Chondrocyte (in vitro differentiated cells): ENCODE measurements around the gene RREB1. TPM values are rescaled to one million over a fixed set of nuclear protein-coding genes. Genes with fewer than 3 reads are reported as not detected.

ENCODE experiments used
- DNase-seq: peaks from one replicate; pipeline ENCODE4 v3.0.0; 2021; ENCODE audit warnings: mixed read lengths, low spot score
- H3K27ac Mint-ChIP-seq: one replicate; pipeline ENCODE4 v1.8.0; 2021; ENCODE audit warnings: mild to moderate bottlenecking, moderate library complexity, mixed read lengths; ENCODE audit not compliant: unreplicated experiment
- H3K27me3 Mint-ChIP-seq: 2 replicates; pipeline ENCODE4 v1.8.0; 2021; ENCODE audit warnings: low read depth, mixed read lengths
- H3K36me3 Mint-ChIP-seq: 2 replicates; pipeline ENCODE4 v1.8.0; 2021; ENCODE audit warnings: low read depth, mixed read lengths
- H3K4me1 Mint-ChIP-seq: 2 replicates; pipeline ENCODE4 v1.8.0; 2021; ENCODE audit warnings: low read depth, mild to moderate bottlenecking, mixed read lengths
- H3K4me3 Mint-ChIP-seq: one replicate; pipeline ENCODE4 v1.8.0; 2021; ENCODE audit warnings: mild to moderate bottlenecking, moderate library complexity, mixed read lengths; ENCODE audit not compliant: unreplicated experiment
- H3K9me3 Mint-ChIP-seq: 2 replicates; pipeline ENCODE4 v1.8.0; 2021; ENCODE audit warnings: low read depth, mixed read lengths
- CTCF ChIP-seq: fragments of 200-600 bp; sonication (generic); IDR thresholded peaks from 2 replicates; pipeline ENCODE4 v1.5.0; 2021; ENCODE audit warnings: antibody characterized with exemption, mild to moderate bottlenecking, moderate library complexity
- total RNA-seq: library from RNA; stranded (reverse); gene quantifications from 3 replicates; pipeline ENCODE4 v1.2.1, GENCODE V29; 2021

Gene RREB1
- total RNA-seq, 1 donor from 2014 or later: 28.4 TPM

GRCh38 chr6:7147051-7147671, 39.4 kb downstream of the RREB1 start:
- Mint-ChIP-seq H3K4me1 (peaks cover 83% of the 10 kb centered on the region), H3K27ac (peak overlapping the region; percentile 95), H3K27me3 (no peaks in the 10 kb centered on the region), H3K9me3 (no peaks in the 10 kb centered on the region), H3K36me3 (no peaks in the 10 kb centered on the region), H3K4me3 (peak overlapping the region; percentile 52)
- DNase-seq: no peak
- TF ChIP-seq CTCF: no peak

- H3K36me3 Mint-ChIP-seq: no peaks in the 10 kb centered on the region
- H3K4me3 Mint-ChIP-seq: no peak overlapping the region
Measured at GRCh38 chr6:7148100-7148822, 40.5 kb downstream of the RREB1 start.

GRCh38 chr6:7150381-7151064, 42.8 kb downstream of the RREB1 start:
- no peaks in the 10 kb centered on the region for H3K9me3 Mint-ChIP-seq
- H3K36me3 Mint-ChIP-seq: no peaks in the 10 kb centered on the region
- TF ChIP-seq CTCF: no peak
- peaks cover 72% of the 10 kb centered on the region for H3K4me1 Mint-ChIP-seq
- peak overlapping the region; percentile 62 for H3K27ac Mint-ChIP-seq
- DNase-seq: no peak
- H3K4me3 Mint-ChIP-seq: peak overlapping the region; percentile 55
- H3K27me3 Mint-ChIP-seq: no peaks in the 10 kb centered on the region

More at GRCh38 chr6:7148100-7148822, 40.5 kb downstream of the RREB1 start:
- Mint-ChIP-seq H3K9me3 (no peaks in the 10 kb centered on the region), H3K27me3 (no peaks in the 10 kb centered on the region), H3K4me1 (peaks cover 86% of the 10 kb centered on the region), H3K27ac (peak overlapping the region; percentile 95)
- TF ChIP-seq CTCF: no peak
- DNase-seq: no peak

GRCh38 chr6:7151381-7151780, 43.6 kb downstream of the RREB1 start:
- Mint-ChIP-seq H3K4me3 (no peak overlapping the region), H3K4me1 (peaks cover 73% of the 10 kb centered on the region), H3K9me3 (no peaks in the 10 kb centered on the region), H3K36me3 (no peaks in the 10 kb centered on the region), H3K27ac (no peak overlapping the region), H3K27me3 (no peaks in the 10 kb centered on the region)
- no peak for TF ChIP-seq CTCF
- DNase-seq: no peak

- Mint-ChIP-seq H3K27ac (peak overlapping the region; percentile 60), H3K4me3 (no peak overlapping the region), H3K4me1 (peaks cover 73% of the 10 kb centered on the region), H3K9me3 (no peaks in the 10 kb centered on the region), H3K27me3 (no peaks in the 10 kb centered on the region), H3K36me3 (no peaks in the 10 kb centered on the region)
- no peak for DNase-seq
- no peak for TF ChIP-seq CTCF
Measured at GRCh38 chr6:7152462-7152861, 44.7 kb downstream of the RREB1 start.
